ENCODE data around the gene C9orf78. TPM values are rescaled to one million over a fixed set of nuclear protein-coding genes. Genes with fewer than 3 reads are reported as not detected.

C9orf78 gene, protein sequence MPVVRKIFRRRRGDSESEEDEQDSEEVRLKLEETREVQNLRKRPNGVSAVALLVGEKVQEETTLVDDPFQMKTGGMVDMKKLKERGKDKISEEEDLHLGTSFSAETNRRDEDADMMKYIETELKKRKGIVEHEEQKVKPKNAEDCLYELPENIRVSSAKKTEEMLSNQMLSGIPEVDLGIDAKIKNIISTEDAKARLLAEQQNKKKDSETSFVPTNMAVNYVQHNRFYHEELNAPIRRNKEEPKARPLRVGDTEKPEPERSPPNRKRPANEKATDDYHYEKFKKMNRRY
- 10 to 100 TPM; 17.8 to 66.6 (median 36.5) TPM for total RNA-seq

- peaks cover 19 to 42% (median 24%) of the 10 kb centered on the region in 4 donors for H3K4me1 ChIP-seq
These were observed at the start of gene C9orf78, which contains the start of gene USP20 for GRCh38 chr9:129835128-129835859. C9orf78 (minus strand) TSS chr9:129835275; CDS start chr9:129835221, 54 bp downstream. USP20 (plus strand) TSS chr9:129835458; CDS start chr9:129852556, 17,098 bp downstream.

GRCh38 chr9:129884220-129885017 is 49.3 kb upstream of the C9orf78 start:
- peak; percentile 35 to 51 for TF ChIP-seq POLR2AphosphoS5 (IDR thresholded peaks at IDR 0.05)
- no peak for TF ChIP-seq CTCF (IDR thresholded peaks at IDR 0.05)
- TF ChIP-seq POLR2A (IDR thresholded peaks at IDR 0.05) = peak in 1 of 4 donors; percentile 72
- H3K4me1 ChIP-seq = peaks cover 34 to 56% (median 44%) of the 10 kb centered on the region in 4 donors
- 12 to 19% methylated on average over 14 to 17 of the region's 24 CpGs for WGBS, 2 donors

More at GRCh38 chr9:129835128-129835859, at the start of gene C9orf78, which contains the start of gene USP20:
- no peaks in the 10 kb centered on the region for H3K27me3 ChIP-seq
- H3K27ac ChIP-seq = peak within 1 kb of the TSS; percentile 79 to 95 (median 85)
- peak; percentile 99 for ATAC-seq (ENCODE audit: low FRiP score in 2 of 2)
- H3K4me3 ChIP-seq = peak within 1 kb of the TSS; percentile 82 to 99 (median 92)
- peak; percentile 95 to 99 for DNase-seq
- H3K36me3 ChIP-seq = peaks cover 11 to 32% (median 19%) of the 10 kb centered on the region in 4 donors
- H3K9me3 ChIP-seq = no peaks in the 10 kb centered on the region
- WGBS, 2 donors = 1 to 7% methylated on average over 5 to 54 of the region's 81 CpGs
- TF ChIP-seq POLR2AphosphoS5 (IDR thresholded peaks at IDR 0.05) (peak; percentile 93 to 97), EP300 (IDR thresholded peaks at IDR 0.05) (no peak), CTCF (IDR thresholded peaks at IDR 0.05) (peak in 2 of 6 experiments; percentile 26 to 40), POLR2A (IDR thresholded peaks at IDR 0.05) (peak in 3 of 4 donors; percentile 88 to 97 (median 94))

DNA sequence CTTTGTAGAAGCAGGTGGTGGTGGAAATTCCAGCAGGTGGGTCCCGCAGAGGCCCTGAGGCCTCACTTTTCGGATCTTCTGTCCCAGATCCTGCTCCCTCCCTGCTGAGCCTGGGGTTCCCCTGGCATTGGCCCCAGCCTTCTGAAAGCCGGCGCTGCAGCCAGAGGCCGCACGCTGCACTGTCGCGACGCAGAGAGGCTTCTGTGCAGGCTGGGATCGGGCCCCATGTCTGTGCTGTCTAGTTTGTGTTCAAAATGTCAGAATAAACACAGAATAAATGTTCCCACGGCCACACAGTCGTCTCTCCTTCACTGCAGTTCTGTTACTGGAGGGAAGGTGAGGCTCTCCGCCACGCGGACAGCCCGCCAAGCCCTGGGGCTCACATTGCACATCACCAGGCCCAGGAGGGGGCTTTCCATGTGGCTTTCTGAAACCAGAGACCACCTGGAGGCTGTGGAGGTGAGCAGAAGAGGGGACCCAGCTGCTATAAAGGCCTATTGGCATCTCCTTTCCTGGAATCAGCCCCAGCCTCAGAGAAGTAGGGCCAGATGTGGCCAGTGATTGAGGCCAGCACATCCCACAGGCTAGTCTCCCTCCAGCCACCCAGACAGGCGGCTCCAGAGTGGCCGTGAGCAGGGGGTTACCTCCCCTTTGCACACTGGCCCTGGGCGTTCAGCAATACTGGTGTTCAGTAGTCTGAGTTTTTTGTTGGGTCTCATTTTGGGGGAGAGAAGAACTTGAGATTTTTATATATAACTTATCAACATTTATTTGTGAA is 46.7 kb upstream of the C9orf78 start:
- ATAC-seq (ENCODE audit: low FRiP score in 2 of 2) = no peak
- WGBS, 2 donors = 83 to 85% methylated on average over 15 to 17 of the region's 19 CpGs
- Histone ChIP-seq H3K9me3 (no peaks in the 10 kb centered on the region), H3K27me3 (no peaks in the 10 kb centered on the region), H3K4me3 (no peak overlapping the region), H3K4me1 (peaks cover 27 to 33% (median 30%) of the 10 kb centered on the region in 4 donors), H3K36me3 (peaks cover 0 to 18% (median 10%) of the 10 kb centered on the region in 4 donors), H3K27ac (no peak overlapping the region)
- TF ChIP-seq POLR2A (IDR thresholded peaks at IDR 0.05) = no peak
- no peak for TF ChIP-seq POLR2AphosphoS5 (IDR thresholded peaks at IDR 0.05)
- no peak for TF ChIP-seq EP300 (IDR thresholded peaks at IDR 0.05)
- no peak for TF ChIP-seq CTCF (IDR thresholded peaks at IDR 0.05)
- no peak for DNase-seq

More at GRCh38 chr9:129884220-129885017, 49.3 kb upstream of the C9orf78 start:
- Histone ChIP-seq H3K27ac (peak overlapping the region; percentile 84 to 90 (median 86)), H3K4me3 (peak overlapping the region; percentile 11 to 53 (median 37)), H3K36me3 (peaks cover 0 to 18% (median 5%) of the 10 kb centered on the region in 4 donors), H3K27me3 (no peaks in the 10 kb centered on the region), H3K9me3 (no peaks in the 10 kb centered on the region)
- ATAC-seq (ENCODE audit: low FRiP score in 2 of 2) (peak; percentile 84 to 91), DNase-seq (peak; percentile 96)

All from upper lobe of left lung (tissue), 6 donors.